AG04449 (cell line): ENCODE data around the gene GSG1L.

Experiments used
- CTCF ChIA-PET: fragments of 350-600 bp; formaldehyde crosslinking; extraction: SDS; loops from one replicate; lab custom pipeline; 2021; ENCODE audit warnings: antibody characterized with exemption; lab: Yijun Ruan, JAX
- POLR2A ChIA-PET: fragments of 400-600, 350-600 bp; formaldehyde crosslinking; extraction: SDS; loops from one replicate; lab custom pipeline; 2020; ENCODE audit warnings: antibody characterized with exemption, inconsistent platforms; lab: Yijun Ruan, JAX
- DNase-seq: peaks from one replicate; pipeline ENCODE4 v3.0.0-alpha.2; 2010; ENCODE audit warnings: low read depth, low spot score
- H3K4me3 ChIP-seq: 2 replicates; pipeline ENCODE4 v1.5.1; 2011; ENCODE audit warnings: low read depth, mild to moderate bottlenecking, control low read depth, low read length
- TF ChIP-seq, protein P1 (sequence below): IDR thresholded peaks from one replicate; pipeline ENCODE4 v1.5.1; 2011; ENCODE audit warnings: mild to moderate bottlenecking, moderate library complexity, low read length, control low read depth, inconsistent platforms; ENCODE audit not compliant: insufficient read depth; ENCODE audit errors: missing control alignments

The GSG1L gene

DNA sequence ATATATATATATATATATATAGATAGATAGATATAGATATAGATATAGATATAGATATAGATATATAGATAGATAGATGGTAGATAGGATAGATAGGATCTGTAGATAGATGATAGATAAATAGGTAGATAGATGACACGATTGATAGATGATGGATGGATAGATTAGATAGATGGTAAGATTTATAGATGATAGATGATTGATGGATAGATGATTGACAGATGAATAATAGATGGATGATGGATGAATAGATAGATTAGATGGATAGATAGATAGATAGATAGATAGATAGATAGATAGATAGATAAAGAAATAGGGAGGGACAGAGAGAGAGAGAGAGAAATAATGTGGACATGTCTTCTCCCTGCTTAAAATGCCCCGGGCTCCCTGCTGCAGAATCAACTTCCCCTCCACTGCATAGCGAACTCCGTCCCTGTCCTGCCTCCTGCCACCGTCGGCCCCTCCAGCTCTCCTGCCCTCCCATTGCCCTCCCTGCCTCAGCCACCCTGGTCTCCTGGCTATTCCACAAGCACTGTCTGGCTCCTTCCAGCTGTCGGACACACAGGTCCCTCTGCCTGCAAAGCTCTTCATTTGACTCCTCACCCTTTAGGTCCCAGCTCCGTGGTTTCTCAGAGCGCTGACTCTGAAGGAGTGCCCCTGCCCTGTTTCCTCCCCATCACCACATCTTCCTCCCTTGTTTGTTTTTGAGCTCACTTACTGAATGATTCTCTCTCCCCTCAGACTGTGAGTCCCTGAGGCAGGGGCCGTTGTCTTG lies 259.6 kb downstream of the GSG1L start:
- POLR2A ChIA-PET: no interaction called here
- CTCF ChIA-PET: no interaction called here
- H3K4me3 ChIP-seq: no peak overlapping the region

DNA sequence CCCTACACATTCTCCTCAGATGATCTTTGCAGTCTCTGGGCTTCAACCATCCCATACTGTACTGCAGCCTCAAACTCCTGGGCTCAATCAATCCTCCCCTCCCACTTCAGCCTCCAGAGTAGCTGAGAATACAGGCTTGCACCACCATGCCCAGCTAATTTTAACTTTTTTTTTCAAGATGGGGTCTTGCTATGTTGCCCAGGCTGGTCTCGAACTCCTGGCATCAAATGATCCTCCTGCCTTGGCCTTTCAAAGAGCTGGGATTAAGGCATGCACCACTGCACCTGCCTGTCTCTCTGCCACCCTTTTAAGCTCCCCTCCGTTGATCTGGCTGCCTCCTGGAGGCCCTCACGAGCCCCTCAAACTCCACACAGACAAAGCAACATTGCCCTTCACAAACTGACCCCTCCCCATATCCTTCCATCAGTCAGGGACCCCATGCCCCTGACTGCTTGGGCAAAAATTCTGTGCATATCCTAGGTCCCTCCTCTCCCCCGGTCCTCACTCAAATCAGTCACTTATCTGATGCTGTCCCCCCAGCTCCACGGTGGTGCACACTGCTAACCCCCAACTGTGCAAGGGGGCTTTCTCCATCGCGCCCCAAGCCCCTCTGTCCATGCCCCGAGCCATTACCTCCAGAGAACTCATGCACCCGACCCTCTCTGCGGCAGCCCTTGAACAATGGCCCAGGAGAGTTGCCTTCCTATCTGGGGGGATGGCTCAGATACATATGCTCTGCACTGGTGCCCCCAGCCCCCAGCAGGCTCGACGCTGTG lies 260.7 kb downstream of the GSG1L start:
- TF ChIP-seq, protein P1, sequence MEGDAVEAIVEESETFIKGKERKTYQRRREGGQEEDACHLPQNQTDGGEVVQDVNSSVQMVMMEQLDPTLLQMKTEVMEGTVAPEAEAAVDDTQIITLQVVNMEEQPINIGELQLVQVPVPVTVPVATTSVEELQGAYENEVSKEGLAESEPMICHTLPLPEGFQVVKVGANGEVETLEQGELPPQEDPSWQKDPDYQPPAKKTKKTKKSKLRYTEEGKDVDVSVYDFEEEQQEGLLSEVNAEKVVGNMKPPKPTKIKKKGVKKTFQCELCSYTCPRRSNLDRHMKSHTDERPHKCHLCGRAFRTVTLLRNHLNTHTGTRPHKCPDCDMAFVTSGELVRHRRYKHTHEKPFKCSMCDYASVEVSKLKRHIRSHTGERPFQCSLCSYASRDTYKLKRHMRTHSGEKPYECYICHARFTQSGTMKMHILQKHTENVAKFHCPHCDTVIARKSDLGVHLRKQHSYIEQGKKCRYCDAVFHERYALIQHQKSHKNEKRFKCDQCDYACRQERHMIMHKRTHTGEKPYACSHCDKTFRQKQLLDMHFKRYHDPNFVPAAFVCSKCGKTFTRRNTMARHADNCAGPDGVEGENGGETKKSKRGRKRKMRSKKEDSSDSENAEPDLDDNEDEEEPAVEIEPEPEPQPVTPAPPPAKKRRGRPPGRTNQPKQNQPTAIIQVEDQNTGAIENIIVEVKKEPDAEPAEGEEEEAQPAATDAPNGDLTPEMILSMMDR: no peak
- CTCF ChIA-PET: no interaction called here
- H3K4me3 ChIP-seq: no peak overlapping the region
- DNase-seq: no peak
- POLR2A ChIA-PET: no interaction called here

More for the DNA sequence above, 259.6 kb downstream of the GSG1L start:
- no peak for DNase-seq
- TF ChIP-seq, protein P1: no peak

DNA sequence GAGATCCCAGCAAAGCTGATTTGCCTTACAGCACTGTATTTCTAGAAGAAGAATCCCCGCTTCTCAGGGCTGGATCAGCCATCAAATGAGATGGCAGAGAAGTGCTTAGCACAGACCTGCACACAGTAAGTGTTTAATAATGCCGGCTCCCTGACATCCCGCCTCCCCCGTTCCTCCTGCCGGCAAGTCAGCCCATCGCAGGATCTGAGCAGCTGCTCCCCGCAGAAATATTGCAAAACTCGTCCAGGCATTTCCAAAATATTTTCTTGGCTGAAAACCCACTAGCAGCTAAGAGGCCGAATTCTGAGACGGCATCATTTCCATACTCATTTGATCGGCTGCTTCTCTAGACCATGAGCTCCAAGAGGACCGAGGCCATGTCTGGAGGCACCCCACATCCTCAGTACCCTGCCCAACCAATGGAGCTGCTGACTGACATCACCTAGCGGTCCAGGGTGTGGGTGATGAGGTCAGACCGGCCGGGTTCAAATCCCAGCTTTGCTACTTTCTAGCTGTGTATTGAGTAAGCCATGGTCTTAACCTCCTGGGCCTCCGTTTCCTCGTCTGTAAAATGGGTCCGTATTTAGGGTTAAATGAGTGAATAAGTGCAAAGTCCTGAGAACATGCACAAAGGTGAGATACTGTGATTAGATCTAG lies 262.1 kb downstream of the GSG1L start:
- POLR2A ChIA-PET: no interaction called here
- CTCF ChIA-PET: no interaction called here
- no peak for DNase-seq
- TF ChIP-seq, protein P1: no peak
- H3K4me3 ChIP-seq: no peak overlapping the region

DNA sequence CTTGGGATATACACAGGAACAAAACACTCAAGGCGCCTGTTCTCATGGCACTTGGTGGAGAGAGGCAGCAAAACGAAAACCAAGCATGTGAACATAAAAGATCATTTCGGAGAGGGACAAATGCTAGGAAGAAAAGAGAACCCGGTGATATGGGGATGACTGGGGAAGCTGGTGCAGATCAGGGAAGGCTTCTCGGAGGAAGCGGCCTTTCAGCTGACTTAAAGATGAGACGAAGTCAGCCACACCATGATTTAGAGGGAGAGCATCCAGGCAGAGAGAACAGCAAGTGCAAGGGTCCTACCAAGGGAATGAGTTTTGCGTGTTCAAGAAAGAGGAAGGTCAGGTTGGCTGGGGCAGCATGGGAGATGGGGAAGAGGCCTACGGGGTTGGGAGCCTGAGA lies 262.7 kb downstream of the GSG1L start:
- no peak overlapping the region for H3K4me3 ChIP-seq
- no peak for DNase-seq
- POLR2A ChIA-PET: no interaction called here
- TF ChIP-seq, protein P1: no peak
- CTCF ChIA-PET: no interaction called here

DNA sequence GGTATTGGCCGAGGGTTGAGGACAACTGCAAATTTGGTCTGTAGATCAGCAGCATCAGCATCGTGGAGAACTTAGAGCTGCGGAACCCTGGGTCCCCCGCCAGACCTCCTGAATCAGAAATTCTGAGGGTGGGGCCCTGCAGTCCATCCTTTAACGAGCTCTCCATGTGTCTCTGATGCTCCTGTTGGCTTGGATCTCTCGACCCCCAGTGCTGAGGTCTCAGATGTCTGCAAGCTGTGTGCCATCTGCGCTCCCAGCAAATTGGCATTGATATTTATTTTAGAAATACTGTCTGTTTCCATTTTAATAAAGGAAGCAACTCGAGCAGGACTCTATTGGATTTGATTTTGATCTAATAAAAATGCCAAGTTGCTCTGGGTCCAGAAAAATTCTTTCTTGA lies 263.6 kb downstream of the GSG1L start:
- DNase-seq: no peak
- ChIA-PET POLR2A (no interaction called here), CTCF (no interaction called here)
- TF ChIP-seq, protein P1: no peak
- H3K4me3 ChIP-seq: no peak overlapping the region

DNA sequence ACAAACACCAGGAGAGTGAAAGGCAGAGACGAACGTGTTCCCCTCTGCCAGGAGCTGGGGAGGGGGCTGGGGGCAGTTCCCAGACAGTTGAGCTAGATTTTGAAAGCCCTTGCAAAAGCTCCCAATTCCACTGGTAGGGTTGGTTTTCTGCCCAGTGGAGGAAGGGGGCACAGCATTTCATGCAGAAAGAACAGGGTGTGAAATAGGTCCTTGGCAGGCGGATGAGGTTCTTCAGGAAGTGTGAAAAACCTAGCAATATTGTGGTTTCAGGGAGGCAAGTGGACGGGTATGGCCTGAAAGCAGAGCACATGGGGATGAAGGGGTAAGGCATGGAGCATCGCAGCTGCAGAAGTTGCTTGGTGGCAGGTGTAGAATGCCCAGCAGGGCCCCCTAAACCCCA lies 265.3 kb downstream of the GSG1L start:
- TF ChIP-seq, protein P1: no peak
- CTCF ChIA-PET: no interaction called here
- POLR2A ChIA-PET: no interaction called here

More for the DNA sequence above, 265.3 kb downstream of the GSG1L start:
- DNase-seq: no peak
- H3K4me3 ChIP-seq: no peak overlapping the region
